OCI-LY7 (cell line): ENCODE results near the gene VWA7.

Experiments used
- EZH2phosphoT487 ChIP-seq: fragments of 200-600 bp; sonication (generic); IDR thresholded peaks from 2 replicates; pipeline ENCODE4 v1.6.1; 2018; ENCODE audit warnings: low read depth, borderline replicate concordance, mild to moderate bottlenecking, mixed run types, antibody characterized with exemption, low read length, moderate library complexity, mixed read lengths
- TF ChIP-seq, protein P1 (sequence below): fragments of 200-600 bp; sonication (generic); conservative IDR thresholded peaks from 2 replicates; pipeline ENCODE4 v1.5.1; 2014; ENCODE audit warnings: mild to moderate bottlenecking, antibody characterized with exemption, low read length, moderate library complexity, mixed read lengths

DNA sequence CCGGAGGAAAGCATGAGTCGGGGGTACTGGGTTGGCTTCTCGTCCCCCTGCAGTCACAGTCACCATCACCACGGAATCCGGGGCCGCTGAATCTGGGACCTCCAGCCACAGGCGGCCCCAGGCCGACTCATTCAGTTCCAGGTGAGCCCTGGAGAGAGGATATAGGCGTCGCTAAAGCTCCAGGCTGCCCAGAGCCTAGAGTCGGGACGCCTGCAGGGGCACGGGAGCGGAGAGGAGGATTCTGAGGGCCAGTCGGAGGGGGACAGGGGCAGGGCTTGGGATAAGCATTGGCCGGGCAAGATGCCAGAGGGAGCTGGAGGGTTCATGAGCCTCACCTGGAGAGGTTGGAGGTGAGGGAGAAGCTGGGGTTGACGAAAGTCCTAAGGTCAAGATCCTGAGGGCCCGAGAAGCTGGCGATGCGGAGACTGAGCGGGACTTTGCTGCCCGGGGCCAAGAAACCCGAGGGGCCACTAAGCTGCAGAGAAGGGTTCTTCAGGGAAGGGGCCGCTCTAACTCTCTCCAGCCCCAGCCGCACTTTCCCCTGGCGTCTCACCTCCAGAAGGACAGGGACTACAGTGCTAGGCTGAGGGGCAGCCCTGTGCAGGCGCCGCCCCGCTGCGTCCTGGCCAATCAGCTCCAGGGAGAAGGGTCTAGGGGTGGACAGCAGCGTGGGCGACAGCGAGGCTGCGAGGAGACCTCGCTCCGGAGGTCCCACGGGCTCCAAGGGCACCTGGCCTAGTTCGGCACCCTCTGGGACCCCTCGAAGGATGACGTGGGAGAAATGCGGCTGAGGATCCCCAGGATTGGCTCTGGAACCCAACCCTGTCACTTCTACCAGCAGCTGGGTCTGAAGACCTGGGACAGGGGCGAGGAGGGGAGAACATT is 11.0 kb downstream of the VWA7 start:
- TF ChIP-seq, protein P1, sequence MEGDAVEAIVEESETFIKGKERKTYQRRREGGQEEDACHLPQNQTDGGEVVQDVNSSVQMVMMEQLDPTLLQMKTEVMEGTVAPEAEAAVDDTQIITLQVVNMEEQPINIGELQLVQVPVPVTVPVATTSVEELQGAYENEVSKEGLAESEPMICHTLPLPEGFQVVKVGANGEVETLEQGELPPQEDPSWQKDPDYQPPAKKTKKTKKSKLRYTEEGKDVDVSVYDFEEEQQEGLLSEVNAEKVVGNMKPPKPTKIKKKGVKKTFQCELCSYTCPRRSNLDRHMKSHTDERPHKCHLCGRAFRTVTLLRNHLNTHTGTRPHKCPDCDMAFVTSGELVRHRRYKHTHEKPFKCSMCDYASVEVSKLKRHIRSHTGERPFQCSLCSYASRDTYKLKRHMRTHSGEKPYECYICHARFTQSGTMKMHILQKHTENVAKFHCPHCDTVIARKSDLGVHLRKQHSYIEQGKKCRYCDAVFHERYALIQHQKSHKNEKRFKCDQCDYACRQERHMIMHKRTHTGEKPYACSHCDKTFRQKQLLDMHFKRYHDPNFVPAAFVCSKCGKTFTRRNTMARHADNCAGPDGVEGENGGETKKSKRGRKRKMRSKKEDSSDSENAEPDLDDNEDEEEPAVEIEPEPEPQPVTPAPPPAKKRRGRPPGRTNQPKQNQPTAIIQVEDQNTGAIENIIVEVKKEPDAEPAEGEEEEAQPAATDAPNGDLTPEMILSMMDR = no peak
- TF ChIP-seq EZH2phosphoT487 = no peak
